Adrenal gland (tissue), 5 donors: ENCODE measurements around the gene APBA1.

Experiments
- POLR2A ChIP-seq, 2 donors: fragments of 450-650 bp; IDR thresholded peaks; one replicate each; pipeline ENCODE4 v1.6.1; 2017; ENCODE audit warnings: antibody characterized with exemption in 2 of 2, mild to moderate bottlenecking in 2 of 2, moderate library complexity in 1 of 2
- TF ChIP-seq, protein P1 (sequence below), 6 experiments: fragments of 450-650 bp in 4 of 6; fragments of 200-600 bp in 2 of 6; sonication (generic) in 1 of 6; IDR thresholded peaks; 1 replicate in 5 of 6; 2 replicates in 1 of 6; pipeline versions ENCODE4 v1.5.1 to v1.8.0; 2016 to 2021; ENCODE audit warnings: antibody characterized with exemption in 6 of 6, mild to moderate bottlenecking in 2 of 6, moderate library complexity in 1 of 6
- donor health status: DM: no; HTN: no; CAD: no.

- no peak for TF ChIP-seq POLR2A (IDR thresholded peaks at IDR 0.05)
- TF ChIP-seq, protein P1, sequence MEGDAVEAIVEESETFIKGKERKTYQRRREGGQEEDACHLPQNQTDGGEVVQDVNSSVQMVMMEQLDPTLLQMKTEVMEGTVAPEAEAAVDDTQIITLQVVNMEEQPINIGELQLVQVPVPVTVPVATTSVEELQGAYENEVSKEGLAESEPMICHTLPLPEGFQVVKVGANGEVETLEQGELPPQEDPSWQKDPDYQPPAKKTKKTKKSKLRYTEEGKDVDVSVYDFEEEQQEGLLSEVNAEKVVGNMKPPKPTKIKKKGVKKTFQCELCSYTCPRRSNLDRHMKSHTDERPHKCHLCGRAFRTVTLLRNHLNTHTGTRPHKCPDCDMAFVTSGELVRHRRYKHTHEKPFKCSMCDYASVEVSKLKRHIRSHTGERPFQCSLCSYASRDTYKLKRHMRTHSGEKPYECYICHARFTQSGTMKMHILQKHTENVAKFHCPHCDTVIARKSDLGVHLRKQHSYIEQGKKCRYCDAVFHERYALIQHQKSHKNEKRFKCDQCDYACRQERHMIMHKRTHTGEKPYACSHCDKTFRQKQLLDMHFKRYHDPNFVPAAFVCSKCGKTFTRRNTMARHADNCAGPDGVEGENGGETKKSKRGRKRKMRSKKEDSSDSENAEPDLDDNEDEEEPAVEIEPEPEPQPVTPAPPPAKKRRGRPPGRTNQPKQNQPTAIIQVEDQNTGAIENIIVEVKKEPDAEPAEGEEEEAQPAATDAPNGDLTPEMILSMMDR (IDR thresholded peaks at IDR 0.05): no peak
Observed at GRCh38 chr9:69564557-69564956, 107.6 kb downstream of the APBA1 start.
